TTC549 (cell line): Measurements from ENCODE around the gene RBM28.

Source experiments
- FAIRE-seq: peaks from 2 replicates; lab custom pipeline; 2012; peaks lifted over from hg19 to GRCh38; lab: Jason Lieb, UNC

The RBM28 gene, protein sequence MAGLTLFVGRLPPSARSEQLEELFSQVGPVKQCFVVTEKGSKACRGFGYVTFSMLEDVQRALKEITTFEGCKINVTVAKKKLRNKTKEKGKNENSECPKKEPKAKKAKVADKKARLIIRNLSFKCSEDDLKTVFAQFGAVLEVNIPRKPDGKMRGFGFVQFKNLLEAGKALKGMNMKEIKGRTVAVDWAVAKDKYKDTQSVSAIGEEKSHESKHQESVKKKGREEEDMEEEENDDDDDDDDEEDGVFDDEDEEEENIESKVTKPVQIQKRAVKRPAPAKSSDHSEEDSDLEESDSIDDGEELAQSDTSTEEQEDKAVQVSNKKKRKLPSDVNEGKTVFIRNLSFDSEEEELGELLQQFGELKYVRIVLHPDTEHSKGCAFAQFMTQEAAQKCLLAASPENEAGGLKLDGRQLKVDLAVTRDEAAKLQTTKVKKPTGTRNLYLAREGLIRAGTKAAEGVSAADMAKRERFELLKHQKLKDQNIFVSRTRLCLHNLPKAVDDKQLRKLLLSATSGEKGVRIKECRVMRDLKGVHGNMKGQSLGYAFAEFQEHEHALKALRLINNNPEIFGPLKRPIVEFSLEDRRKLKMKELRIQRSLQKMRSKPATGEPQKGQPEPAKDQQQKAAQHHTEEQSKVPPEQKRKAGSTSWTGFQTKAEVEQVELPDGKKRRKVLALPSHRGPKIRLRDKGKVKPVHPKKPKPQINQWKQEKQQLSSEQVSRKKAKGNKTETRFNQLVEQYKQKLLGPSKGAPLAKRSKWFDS

DNA sequence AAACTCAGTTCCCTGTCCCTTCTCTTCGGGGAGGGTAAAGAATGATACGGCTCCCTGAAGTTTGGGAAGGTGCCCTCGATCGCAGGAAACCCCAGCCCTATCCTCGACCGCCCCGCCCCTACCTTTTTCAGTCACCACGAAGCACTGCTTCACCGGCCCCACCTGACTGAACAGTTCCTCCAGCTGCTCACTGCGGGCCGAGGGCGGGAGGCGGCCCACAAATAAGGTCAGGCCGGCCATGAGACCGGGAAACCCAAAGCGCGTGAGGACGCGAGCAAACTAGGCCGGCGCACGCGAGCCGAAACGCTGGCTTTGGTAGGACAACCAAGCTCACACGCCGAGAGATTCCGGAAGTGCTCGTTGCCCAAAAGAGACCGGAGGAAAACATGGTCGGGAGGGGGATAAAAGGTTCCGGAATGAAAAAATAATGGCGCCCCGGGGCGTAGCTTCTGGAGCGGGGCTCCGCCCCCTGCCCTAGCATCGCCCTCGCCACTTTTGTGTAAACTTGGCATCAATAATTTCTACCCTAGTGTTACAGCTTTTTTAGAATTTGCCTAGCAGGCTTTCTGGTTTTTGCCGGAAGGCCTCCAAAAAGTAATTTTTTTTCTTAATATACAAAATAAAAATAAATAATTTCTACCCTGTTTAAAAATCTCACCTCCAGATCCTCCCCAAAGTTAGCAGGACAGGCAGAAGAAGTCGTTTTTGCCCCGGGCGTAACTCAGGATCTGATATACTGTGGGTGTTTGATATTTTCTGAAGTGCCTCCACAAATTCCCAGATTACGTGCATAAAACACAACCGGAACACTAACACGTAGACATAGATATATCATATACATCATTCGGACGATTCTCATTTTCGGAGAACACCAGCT, at the start of gene RBM28:
Gene RBM28, minus strand, starts transcription at position 355 of the 877 bp plus-strand sequence. Its CDS starts 115 bp downstream, at position 240.
- no peak for FAIRE-seq

DNA sequence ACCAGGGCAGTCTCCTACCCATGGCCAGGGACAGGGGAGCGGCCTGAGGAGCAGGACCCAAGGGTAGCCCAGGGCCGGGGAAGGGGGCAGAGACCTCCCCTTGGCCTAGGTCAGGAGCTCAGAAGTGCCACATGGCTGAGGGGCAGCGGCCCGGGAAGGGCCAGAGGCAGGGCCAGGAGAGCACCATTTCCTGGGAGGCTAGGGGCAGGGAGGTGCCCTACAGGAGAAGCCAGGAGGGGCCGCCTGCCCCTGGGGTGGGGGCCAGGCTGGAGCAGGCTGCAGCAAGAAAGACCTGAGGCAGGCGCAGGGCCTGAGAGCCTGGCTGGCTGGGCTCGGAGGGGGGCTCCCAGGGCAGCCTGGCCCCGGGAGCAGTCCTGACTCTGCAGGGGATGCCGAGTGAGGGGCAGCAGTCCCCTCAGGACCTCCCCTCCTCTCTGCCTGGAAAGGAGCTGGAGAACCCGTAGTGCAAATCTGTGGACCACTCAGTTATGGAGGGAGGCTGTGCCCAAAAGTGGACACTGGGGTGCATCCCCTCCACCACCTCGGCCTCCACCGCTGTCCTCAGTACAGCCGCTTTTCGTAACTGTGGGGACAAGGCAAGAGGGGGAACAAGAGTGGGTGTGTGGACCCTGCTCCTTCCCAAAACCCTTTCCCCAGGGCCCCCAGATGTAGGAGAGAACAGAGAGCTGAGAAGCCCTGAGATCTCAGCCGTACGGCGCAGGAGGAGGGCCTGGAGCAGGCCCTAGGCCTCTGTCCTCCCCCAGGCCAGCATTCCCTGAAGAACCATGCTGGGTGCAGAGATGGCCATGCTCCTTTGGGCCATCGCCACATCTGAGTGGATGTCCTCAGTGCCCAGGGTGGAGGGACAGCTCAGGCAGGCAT, 49.0 kb upstream of the RBM28 start:
- FAIRE-seq, result no peak

DNA sequence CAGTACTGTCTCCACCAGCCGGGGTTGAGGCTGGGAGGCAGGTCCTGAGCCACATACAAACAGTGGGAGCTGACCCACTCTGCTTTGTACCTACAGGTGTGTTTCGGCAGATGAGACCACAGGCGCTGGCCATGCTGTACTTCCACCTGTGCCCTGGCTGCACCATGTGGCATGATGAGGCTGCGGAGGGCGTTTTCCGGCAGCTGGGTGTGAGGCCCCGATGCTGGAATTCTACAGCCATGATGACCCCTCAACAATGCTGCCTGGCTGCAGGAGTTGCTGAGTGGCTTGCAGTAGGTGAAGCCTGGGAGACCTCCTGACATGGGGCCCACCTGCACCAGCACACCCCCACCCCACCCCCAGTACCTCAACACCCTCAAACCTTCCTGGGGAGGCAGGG, 48.1 kb upstream of the RBM28 start:
- no peak for FAIRE-seq

DNA sequence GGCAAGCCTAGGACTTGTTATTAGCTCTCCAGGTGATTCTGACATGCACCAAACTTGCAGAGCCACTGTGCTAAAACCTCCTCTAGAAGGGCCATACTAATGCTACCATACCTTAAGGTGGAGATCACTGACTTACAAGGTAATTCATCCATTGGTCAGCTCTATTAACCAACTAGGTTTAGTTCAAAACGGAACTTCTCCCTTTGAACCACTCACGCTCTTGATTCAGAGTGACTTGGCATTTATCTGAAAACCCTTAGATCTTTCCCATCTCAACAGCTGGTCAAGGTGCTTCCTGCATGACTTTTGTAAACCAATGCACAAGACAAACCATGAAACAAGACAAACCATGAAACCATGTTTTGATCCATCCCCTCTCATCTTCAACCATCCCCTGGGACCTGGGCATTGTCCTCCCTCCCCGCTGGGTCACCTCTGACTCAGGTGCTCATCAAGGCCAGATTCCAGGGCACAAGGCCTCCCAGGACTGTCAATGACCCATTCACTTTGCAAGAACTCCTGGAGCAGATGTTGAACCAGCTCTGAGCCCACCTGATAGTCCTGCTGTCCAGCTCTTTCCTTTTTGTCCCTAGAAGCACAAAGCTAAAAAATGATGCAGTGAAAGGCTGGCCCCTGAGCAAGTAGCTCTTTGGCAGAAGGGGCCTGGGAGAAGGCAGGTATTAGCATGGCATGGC, 47.3 kb upstream of the RBM28 start:
- FAIRE-seq, result no peak

DNA sequence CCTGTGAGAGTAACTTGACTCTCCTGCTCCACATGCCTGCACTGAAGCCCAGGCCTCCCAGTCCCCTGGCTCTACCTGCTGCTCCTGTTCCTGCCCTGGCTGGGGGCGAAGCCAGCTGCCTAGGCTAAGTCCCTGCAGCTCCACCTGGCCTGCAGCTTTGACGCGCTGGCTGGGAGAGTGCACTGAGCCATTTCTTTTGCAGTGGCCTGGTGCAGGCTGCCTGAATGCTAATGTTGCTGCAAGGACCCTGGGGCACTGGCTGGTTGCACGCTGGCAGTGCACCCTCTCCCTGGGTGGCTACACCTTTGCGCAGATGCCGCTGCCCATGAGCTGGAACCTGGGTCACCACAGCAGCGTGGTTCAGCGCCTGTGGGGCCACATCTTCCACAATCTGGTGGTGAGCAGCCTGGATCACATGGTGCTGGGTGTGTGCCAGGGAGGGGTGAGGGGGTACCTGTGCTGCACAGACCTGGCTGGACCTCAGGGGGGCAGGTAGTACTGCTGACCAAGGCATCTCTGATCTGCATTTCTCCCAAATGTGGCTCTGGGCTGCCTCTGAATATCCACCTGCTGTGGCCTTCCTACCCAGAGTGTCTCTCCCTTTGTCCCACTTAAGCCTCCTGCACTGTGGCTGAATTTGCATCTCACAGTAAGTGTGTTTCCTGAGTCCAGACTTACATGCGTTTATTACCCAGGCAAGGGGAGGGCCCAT, 46.1 kb upstream of the RBM28 start:
- FAIRE-seq, result no peak

DNA sequence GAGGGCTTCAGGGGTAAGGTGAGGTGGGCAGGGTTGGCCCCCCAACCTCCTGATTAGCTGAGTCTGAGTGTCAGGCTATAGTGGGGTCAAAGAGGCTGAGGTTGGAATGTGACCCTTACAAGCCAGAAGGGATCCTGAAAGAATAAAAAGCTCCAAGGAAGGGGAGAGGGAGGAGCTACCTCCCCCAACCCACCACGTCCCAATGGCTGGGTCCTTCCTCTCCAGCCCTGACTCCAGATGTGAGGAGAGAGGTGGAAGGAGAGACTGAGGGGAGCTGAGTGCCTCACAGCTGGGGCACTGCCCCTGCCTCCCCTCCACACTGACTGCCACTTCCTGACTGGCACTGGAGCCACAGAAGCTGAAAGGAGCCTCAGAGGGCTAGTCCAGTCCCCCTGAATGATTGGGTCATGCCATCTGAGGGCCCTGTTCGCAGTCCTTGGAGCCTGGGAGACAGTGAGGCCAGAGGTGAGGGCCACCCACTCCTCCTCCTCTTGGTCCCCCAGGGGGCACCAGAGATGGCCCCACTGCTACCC, 45.4 kb upstream of the RBM28 start:
- no peak for FAIRE-seq

DNA sequence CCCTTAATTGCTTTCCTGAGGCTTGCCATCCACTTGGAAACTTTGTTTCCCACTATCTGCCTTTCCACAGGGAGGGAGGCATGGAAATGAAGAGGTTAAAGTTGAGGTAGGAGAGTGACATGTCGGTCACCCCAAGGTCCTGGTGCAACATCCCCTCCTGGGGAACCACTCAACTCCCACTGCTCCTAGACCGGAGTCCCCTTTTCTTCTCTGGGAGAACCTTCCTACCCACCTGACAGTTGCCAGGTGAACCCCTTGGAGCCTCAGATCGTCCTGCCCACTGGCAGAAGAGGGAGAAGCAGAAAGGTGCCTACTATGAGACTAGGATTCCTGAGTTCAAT, 44.4 kb upstream of the RBM28 start:
- FAIRE-seq, result no peak

DNA sequence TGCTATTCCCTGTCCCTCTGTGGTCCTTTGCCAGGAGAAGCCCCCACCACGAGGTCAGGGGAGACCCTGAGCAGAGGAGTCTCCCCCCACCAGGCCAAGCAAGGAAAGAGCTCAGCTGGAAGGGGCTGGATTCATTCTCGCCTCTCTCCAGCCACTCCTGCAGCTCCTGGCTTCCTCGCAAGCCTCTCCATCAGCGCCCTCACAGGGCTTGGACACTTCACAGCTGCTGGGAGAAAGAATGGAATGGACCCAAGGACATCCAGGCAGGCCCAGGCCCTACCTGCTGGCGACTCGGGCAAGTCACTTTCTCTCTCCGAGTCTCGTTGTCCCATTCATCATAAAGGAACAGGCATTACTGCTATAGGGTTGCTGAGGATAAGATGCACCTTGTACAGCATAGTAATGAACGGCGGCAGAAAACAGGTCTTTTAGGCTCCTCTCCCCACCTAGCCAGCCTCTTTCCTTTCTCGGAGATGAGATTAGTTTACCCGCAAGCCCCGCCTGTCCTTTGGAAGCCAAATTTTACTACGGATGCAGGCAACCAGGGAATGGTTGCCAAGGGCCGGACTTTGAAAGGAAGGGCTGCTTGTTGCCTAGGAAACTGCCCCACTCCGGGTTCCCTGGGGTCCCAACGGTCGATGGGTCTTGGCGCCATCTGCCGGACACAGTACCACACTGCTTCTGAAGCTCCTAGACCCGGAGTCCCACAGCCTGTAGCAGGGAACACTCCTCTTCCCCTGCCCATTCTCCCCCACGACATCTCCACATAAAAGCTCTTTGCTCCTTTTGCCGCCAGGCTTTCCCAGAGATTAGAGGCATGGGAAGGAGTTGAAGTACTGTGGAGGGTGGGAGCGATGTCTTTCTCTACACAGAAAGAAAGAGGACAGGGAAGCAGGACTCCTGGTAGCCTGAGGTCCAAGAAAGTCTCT, 43.8 kb upstream of the RBM28 start:
- FAIRE-seq, result no peak

DNA sequence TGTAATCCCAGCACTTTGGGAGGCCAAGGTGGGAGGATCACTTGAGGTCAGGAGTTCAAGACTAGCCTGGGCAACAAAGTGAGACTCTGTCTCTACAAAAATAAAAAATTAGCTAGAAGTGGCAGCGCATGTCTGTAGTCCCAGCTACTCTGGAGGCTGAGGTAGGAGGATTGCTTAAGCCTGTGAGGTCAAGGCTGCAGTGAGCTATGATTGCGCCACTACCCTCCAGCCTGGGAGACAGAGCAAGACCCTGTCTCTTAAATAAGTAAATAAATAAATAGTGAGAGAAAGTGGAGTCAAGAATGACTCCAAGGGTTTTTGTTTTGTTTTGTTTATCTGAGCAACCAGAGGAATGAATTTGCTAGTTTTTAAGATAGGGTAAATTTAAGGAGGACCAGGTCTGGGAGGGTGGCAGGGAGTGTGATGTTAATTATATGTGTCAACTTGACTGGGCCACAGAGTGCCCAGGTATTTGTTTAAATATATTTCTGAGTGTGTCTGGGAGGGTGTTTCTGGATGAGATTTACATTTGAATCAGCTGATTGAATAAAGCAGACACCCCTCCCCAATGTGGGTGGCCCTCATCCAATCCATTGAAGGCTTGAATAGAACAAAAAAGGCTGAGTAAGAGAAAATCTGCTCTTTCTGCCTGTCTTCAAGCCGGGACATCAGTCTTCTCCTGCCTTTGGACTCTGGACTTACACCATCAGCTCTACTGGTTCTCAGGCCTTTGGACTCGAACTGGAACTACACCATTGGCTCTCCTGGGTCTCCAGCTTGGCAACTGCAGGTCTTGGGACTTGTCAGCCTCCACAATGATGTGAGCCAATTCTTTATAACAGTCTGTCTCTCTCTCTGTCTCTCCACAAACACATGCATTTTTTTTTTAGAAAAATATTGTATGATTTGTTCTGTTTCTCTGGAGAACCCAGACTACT, 42.5 kb upstream of the RBM28 start:
- FAIRE-seq, result no peak

DNA sequence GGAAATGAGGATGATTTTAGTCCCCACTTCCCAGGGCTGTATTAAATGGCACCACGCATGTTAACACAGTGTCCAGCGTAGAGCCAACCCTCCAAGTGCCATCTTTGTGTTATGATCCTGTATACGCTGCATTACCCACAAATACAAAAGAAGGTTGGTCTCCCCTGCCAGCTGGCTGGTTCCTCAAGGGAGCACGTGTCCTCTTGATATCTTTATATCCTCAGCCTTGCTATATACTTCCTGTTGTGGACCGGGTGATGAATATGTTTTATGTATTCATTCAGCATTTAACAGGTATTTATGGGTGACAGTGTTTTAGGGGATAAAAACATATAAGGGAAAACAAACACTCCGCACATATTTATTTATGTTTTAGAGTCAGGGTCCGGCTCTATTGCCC, 41.0 kb upstream of the RBM28 start:
- no peak for FAIRE-seq

DNA sequence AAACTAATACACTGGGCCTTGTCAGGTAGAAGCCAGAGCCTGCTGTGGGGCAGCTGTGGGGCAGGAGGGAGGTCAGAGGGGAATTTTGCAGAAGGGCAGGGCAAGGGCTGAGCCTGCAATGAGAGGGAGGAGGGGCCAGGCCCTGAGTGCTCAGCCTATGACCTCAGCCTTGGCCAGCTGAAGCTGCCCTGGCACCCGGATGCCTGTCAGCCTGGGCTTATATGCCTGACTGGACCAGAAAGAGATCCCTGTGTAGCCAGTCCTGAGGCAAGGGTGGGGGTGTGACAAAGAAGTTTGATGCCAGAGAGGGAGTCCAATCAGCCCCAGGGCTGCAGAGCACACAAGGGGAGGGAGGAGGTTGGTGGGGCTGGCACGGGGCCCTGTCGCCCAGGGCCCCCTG, 40.1 kb upstream of the RBM28 start:
- FAIRE-seq, result no peak

DNA sequence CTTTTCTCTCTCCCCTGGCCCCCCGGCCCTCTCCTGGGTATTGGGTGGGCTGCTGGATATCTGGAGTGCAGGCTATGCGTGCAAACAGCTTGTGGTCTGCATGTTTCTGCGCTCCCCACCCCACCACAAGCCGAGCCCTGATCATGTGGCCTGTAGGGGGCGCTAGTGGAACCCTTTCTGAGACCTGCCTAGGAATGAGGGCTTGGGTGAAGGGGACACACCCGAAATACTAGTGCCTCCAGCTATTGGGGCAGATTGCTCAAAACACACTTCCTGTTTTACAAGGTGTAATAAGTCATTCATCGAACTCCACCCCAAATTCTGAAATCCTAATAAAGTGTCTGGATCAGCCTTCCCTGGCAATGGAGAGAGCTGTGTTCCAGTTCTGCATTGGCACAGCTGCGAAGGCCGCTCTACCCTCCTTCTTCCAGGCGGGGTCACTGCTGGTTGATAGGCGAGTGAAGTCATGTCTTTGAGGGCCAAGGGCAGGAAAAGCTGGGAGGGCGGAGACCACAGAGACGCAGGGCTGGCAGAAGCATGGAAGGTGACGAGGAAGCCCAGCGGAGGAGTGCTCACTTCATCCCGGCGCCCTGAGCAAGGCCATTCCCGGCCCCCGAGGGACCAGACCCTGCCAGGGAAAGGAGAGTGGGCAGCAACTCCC, 37.6 kb upstream of the RBM28 start:
- no peak for FAIRE-seq

DNA sequence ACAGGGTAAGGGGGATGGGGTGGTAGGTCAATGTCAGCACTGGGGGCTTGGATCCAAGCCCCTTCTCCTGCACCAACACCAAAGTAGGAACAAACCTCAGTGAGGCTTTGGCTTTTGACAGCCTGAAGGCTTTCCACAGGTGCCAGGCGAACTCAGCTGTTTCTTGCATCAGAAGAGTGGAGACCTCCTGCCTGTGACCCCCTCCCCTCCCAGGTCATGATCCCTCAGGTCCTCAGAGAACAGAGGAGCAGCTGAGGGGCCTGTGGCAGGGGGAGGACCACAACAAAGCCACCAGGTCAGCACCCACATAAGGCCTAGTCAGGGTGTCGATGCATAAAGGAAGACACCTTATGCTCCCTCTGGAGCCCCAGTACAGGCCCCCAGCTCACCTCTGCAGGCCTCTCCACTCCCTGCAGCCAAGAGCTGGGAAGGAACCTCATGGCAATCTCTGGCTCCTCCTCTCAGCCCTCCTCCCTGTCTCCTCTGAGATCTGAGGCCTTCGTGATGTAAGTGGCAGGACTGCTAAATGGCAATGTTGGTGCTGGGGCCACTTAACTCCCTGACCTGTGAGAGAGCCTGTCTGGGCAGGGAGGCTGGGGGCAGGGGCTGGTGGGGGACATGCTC, 36.9 kb upstream of the RBM28 start:
- FAIRE-seq, result no peak

DNA sequence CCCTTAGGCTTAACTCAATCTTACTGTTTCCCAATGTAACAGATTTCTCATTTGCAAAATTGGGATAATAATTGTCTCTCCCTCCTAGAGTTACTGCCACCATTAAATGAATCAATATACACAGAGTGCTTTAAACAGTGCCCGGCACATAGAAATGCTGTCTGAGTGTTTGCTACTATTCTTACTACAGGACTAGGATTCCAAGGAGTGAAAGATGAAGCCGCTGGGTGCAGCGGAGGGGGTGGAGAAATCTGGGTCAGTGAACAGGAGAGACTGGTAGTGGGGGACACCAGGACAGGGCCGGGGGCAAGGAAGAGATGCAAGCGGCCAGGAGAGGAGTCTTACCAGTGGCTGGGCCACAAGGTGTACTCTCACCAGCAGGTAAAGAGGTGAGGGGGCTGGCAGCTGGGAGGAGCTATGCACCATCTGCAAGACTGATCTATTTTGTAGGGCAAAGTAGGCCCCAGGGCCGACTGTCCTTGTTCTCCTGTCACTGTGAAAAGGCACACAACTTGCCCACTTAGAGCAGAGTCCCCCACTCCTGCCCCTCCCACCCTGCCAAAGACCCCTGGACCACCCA, 36.3 kb upstream of the RBM28 start:
- no peak for FAIRE-seq

DNA sequence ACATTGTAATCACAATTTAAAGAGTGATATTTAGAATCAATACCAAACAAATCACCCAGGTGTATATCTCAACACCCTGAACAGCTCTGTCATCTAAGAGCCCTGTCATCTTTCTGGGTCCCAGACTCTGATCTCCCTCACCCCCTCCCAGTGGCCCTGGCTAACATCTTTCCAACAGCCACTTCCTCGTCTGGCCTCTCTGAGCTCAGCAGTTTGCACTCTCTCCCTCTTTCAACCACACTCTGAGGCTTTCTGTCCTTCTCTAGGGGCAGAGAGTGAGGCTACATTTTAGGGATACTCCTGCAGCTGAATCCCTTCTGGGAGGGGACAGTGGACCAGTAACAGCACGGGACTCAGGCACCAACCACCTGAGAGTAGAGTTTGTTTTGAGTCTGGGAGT, 34.9 kb upstream of the RBM28 start:
- FAIRE-seq, result no peak

DNA sequence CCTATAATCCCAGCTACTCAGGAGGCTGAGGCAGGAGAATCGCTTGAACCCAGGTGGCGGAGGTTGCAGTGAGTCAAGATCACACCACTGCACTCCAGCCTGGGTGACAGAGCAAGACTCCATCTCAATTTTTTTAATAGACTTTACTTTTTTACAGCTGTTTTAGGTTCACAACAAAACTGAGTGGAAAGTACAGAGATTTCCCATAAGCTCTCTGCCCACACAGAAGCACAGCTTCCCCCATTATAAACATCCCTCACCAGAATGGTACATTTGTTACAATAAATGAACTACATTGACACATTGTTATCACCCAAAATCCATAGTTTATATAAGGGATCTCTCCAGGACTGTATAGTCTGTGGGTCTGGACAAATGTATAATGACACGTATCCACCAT, 32.4 kb upstream of the RBM28 start:
- no peak for FAIRE-seq

DNA sequence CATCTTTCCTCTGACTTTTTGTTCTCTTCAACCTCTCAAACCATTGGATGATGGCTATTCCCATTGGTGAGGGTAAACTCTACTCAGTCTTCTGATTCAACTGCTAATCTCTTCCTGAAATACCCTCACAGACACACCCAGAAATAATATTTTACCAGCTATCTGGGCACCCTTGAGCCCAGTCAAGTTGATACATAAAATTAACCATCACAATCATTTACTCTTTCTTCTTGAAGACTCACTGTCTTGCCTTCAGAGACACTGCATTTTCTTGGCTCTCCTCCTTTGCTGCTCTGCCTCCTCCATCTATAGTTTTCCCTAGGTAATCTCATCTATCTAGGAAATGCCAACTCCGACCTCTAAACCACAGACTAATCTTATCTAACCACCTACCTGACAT, 30.3 kb upstream of the RBM28 start:
- no peak for FAIRE-seq
